ENCODE measurements around the gene ABCC9.

Gene ABCC9

GRCh38 chr12:21865846-21866245 lies 75.4 kb downstream of the ABCC9 start:
- DNase-seq = no peak

DNA sequence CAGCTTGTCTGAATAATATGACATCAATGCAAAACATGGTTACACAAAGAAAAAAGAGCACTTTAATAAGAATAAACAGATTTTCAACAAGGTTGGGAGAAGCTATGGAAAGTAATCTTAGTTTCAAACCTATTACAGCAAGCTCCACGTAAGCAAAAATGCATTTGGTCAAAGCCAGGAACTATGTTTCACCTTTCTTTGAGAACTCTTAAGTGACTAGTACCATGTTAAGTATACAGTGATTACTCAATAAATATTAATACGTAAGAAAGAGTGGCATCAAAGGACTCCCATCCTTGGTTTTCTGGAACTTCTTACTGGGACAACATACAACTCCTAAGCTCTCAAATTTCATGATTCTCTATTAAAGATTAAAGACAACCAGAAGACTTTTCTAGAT lies 80.7 kb downstream of the ABCC9 start:
- no peak for DNase-seq

DNA sequence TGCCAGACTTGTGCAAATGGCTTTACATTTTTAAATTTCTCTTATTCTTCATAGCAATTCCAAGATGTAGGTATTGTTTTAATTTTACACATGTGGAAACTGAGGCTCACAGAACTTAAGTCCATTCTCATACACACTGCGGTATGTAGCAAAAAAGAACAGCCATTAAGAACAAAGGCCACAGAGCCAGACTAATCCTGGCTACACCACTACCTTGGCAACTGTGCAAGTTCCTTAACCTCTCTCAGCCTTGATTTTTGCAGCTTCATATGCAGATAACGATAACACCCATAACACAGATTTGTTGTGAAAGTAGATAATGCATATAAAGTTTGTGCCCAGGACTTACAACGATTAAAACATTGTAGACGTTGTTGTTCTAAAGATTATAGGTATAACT lies 81.1 kb downstream of the ABCC9 start:
- DNase-seq = no peak

DNA sequence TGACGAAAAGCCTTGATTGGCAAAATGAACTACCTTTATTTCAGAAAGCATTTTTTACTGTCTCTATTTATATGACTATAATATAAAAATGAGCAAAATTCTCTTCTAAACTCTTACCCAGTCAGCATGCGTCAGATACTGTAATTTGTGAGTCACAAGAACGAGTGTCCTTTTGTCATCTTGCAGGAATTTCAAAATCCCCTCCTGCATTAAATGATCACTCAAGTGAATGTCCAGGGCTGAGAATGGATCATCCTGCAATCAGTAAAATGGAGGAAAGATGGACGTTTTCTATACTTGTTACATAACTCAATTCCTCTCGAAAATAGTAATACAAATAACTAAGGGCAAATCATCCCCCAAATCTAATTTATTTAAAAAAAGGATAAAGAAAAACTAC lies 89.0 kb downstream of the ABCC9 start:
- DNase-seq = no peak

- DNase-seq = no peak
Measured at GRCh38 chr12:21851151-21851550, 90.1 kb downstream of the ABCC9 start.

- DNase-seq = no peak
Measured at GRCh38 chr12:21850419-21850818, 90.8 kb downstream of the ABCC9 start.

DNA sequence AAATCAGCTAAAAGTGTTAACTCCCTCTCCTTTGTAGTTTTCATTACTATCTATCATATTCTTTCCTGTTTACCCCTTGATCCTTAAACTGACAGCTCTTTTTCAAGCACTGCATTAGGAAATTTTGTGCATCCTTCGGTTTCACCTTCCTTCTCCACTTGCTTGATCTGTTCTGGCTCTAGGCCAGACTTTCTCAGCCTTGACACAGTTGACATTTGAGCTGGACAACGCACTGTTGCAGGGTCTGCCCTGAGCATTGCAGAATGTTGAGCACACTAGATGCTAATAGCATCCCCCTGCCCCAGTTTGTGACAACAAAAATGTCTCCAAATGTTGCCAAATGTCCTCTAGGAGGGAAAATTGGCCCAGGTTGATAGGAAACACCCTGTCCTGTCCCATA lies 91.3 kb downstream of the ABCC9 start:
- no peak for DNase-seq

GRCh38 chr12:21848192-21848591 lies 93.0 kb downstream of the ABCC9 start:
- no peak for DNase-seq

DNA sequence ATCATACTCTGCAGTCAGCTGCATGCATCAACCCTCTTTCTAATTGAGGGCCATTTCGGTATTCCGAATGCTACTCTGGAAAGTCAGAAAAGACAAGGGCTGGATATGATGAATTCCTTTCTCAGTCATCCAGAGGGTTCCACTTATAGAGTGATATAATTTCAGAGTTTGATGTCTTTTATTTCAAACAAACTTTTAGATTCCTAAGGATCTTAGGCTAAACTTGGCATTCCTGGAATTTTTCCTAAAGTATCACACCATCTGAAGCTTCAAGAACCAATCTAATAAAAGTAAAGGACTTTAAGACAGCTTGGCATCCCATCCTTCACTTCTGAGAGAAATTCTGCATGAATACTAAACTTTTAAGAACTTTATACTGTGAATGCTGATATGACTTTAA lies 97.4 kb downstream of the ABCC9 start:
- no peak for DNase-seq

DNA sequence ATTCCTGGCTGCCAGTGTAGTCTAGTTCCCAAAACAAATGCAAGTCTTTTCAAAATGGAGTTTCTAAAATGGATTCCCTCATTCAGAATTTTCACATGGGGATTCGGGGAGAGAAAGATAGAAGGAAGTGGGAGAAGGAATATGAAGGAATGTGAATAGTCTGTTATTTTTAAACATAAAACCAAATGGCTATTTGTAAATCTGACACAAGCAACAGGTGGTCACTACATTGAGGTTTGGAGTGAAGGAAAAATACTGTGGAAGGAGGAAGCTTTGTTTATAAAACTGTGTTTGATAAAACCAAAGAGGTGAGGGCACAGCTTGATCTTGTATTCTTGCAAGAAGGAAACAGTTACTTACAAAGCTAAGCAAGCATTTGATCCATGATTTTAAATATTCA lies 101.5 kb downstream of the ABCC9 start:
- no peak for DNase-seq

DNA sequence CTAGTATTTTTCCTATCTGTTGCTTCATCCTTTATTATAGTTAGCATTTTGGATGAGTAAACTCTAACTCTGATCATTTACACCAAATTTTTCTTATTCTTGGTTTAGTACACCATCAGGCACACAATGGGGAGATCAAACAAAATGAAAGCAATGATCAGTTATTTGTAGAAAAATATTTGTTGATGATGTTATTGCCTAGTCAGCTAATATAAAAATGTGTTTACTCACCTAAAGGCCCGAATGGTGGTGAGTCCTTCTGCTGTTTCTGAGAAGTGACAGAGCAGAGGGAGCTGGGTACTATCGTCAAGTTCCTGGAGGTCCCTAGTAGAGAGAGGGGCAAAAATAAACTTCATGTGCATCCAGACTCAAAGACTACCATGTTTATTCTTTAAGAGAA lies 103.4 kb downstream of the ABCC9 start:
- no peak for DNase-seq

DNA sequence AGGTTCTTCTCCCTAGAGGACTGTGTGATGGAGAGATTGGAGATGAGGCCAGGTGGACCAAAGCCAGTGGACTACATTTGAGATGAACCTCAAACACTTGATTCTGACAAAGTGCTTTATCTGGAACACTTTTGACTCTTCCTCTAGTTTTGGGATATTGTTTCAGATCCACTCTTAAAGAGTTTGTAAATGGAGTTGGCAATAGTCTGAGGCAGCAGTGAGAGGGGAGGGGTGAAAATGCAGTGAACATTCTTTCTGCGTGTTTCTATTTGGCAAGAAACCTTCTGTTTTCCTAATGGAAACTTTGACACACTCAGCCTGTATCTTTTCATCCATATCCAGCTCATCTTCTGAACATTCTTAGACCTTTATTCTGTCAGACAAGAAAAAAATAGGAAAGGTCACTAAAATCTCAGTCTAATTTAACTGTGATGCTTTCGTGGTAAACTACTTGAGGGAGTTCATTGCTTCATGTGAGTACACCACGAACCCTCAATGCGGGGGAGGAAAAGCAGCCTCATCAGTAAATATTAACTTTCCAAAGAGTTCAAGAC lies 109.4 kb downstream of the ABCC9 start:
- DNase-seq = no peak

GRCh38 chr12:21828779-21829178 lies 112.4 kb downstream of the ABCC9 start:
- no peak for DNase-seq

DNA sequence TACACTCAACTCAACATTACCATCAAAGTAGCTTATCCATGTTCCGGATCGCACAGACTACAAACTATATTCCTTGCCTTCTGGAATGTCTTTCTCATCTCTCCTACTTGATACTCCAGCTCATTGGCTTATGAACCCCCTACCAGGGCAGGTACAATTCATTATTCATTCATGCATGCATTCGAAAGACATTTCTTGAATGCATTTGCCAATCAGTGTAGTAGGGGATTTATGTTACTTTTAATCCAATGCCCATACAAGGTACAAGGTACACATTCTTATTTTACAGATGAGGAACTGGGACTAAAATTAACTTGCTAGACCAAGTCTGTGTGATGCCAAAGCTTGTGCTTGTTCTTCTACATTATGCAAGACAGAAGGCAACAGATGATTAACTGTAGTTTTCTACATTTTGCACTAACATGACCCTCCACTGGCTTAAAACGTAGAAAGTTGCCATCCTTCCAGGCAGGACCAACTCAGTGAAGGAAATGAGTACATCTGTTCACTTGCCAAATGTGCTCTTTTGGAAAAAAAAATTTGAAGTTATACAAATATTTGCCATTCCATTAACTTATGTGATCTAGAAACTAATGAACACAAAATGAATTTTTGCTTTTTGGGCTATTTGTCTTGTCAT lies 113.0 kb downstream of the ABCC9 start:
- DNase-seq = no peak

- no peak for DNase-seq
Measured at GRCh38 chr12:21827083-21827482, 114.1 kb downstream of the ABCC9 start.

DNA sequence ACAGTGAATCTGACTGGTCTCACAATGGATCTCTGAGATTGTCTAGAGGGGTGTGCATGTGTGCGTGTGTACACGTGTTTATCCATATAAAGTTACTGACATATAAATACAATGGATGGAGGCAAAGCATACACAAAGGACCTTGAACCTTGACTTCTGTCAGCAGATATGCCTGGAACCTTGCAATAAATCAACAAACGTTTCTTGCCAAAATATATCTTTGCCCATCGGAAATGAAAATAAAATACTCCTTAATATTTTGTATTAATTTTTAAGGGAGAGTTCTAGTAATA lies 114.7 kb downstream of the ABCC9 start:
- no peak for DNase-seq

DNA sequence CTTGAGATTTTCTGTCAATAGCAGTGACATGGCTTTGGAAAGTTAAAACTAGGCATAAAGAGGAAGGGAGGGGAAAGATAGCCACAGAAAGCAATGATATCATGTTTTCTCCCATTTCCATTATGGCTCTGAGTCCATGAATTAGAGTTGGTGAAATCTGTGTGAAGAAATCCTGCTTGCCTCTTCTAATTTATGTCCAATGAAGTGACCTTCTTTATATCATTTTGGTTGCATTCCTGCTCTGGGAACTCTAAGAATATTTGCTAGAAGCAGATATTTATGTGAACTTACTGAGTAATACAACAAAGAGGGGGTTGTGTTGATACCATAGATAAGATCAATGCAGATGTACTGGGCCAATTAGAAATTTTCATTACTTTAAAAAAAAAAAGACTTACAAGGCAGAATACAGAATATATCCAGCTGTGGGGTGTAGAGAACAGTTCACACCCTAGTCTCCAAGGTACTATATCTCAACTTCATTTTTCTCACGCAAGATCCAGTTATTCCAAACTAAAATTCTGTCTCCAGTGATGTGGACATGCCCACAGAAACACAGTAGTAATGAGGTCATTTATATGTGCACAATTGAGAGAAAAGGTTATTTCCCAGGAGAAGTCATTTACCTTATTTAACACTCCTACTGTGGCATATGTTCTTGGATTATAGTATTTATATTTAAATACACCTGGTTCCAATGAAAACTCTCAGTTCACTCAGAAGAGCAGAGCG lies 115.2 kb downstream of the ABCC9 start:
- DNase-seq = no peak

- no peak for DNase-seq
Measured at GRCh38 chr12:21823581-21823980, 117.6 kb downstream of the ABCC9 start.

GRCh38 chr12:21819678-21820077 lies 121.5 kb downstream of the ABCC9 start:
- no peak for DNase-seq

- DNase-seq = no peak
Measured at GRCh38 chr12:21819236-21819635, 122.0 kb downstream of the ABCC9 start.

DNA sequence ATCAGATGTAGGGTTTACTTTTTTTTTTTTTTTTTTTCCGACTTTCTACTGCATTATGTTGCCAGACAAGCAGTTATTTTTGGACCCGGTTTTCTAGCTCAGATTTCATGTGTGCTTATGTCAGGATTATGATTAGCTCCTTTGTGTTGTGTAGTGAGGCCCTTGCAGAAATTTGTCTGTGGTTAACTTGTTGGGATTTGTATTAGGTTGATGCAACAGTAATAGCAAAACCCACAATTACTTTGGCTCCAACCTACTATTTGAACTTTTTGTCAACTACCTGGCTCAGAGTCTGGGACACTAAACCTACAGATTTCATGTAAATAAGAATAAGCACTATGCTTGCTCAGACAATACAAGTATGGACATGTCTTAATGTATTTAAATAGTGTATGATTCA lies 122.6 kb downstream of the ABCC9 start:
- DNase-seq = no peak

DNA sequence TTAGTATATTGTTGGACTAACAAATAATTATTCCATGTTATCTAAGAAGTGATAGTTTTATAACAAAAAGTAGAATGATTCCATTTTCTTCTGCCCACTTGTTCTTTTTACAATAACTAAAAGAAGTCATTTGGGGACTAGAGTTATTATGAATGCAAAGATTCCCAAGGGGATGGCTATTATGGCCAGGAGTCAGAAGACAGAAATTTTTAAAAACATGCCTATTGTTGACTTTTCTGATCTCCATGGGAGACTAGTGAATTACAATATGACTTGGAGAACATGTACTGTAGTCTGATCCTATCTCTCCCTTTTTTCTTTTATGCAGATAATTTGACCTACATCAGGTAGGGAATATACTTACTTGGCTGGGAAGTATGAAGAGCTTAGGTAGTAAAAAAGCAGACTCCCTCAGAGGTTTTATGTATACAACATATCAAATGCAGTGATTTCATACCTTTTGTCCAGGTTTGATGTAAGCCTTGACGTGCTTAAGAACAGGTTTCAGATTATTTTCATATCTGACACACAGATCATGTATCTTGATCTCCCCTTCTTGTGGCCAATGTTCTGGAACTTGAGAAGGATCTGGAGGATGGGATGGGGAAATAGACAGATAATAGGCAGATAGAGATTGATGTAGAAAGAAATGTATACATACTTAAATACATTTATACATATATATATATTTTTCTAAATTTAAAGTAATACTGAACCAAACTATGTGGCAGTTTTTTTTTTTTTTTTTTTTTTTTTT lies 125.7 kb downstream of the ABCC9 start:
- no peak for DNase-seq

DNA sequence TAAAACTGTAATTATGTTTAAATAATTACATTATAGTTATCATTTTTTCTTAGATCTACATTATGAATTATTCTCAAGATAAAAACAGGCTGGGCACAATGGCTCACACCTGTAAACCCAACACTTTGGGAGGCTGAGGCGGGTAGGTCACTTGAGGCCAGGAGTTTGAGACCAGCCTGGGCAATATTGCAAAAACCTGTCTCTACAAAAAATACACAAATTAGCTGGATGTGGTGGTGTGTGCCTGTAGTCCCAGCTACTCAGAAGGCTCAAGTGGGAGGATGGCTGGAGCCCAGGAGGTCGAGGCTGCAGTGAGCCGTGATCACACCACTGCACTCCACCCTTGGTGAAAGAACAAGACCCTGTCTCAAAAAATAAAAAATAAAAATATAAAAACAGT lies 126.4 kb downstream of the ABCC9 start:
- DNase-seq = no peak

GRCh38 chr12:21814327-21814726 lies 126.9 kb downstream of the ABCC9 start:
- DNase-seq = no peak
